DMS 273 (cell line): ENCODE data around the gene STARD7.
"Not testable (repeated sequence)": the region's sequence is repeated elsewhere in the genome, so short reads cannot be mapped to it uniquely, and the experiment has no call there.

Experiments used
- DNase-seq: peaks from one replicate; lab custom pipeline; 2025; ENCODE audit not compliant: unreplicated experiment; lab: John Stamatoyannopoulos, UW

The STARD7 gene

DNA sequence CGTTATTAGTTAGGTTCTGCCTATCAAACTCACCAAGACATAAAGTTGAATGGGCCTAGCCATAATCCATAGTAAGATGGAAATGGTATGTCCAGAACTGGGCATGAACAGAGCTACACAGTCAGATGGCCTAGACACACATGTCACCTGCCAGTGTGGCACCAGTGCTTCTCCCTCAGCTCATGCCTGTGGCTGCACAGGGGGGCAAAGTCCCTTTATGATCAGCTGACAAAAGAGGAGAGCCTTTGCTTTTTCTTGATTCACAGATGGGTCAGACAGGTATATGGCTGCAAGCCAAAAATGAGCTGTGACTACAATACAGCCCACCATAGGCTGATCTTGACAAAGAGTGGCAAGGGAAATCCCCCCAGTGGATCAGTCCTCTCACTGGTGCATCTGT, 28.3 kb upstream of the STARD7 start:
- no peak for DNase-seq

DNA sequence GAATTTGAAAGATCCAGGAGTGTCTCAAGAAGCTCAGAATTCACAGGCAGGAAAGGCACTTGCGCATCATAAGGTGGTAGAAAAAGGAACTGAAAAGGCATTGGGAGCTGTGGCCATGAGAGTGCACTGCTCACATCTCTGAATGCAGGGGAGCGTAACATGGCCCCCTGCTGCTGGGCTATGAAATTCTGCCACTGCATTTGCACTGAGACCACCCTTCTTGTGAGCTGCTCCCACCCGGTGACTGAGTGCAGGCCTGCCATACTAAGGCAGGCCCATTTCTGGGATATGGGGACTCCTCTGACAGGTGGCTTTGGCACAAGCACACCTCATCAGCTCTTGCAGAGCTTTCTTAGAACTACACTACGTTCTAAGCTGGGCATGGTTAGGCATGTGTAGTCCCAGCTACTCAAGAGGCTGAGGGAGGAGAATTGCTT, 25.3 kb upstream of the STARD7 start:
- DNase-seq = no peak

DNA sequence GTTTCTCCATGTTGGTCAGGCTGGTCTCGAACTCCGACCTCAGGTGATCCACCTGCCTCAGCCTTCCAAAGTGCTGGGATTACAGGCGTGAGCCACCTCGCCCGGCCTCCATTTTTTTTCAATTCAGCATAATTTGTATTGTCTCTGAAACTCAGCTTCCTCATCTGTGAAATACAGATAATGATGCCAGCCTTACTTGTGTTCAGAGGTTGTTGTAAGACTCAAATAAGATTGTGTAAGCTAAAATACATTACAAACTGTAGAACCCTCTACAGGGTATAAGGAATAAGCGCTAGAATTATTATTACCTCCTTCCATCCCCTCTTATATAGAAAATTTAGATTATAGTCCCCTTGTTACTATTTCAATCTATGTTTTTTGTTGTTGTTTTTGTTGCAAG, 24.8 kb upstream of the STARD7 start:
- no peak for DNase-seq

DNA sequence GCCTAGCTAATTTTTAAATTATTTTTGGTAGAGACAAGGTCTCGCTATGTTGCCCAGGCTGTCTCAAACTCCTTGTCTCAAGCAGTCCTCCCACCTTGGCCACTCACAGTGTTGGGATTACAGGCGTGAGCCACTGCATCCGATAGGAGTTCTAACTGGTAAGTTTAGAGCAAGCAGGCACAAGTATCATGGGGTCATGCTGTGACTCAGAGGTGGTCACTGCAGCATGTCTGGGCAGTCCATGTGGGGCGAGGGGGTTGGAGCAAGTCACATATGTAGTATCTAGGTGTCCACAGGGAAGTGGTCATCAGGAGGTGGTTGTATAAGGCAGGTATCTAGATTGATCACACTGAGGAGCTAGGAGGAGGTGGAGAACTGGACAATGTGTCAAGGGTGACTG, 22.7 kb upstream of the STARD7 start:
- DNase-seq = no peak

GRCh38 chr2:96225016-96225533, 16.4 kb upstream of the STARD7 start:
- DNase-seq = no peak

DNA sequence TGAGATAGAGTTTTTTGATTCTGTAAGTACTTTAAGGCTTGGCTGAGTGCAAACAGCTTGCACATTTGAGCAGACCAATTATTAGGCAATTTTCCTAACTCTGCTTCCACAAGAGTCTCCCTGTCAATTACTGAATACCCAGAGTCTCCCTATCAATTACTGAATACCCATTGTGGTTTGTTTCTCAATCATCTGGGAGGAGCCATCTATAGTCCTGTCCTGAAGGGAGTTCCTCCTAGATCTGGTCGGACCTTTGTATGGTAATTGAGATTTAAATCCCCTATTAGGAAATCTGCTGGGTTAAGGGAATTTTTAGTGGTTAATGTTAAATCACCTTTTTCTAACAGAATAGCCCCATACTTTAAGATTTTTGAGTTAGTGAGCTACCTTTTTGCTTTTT, 12.5 kb upstream of the STARD7 start:
- DNase-seq = not testable (repeated sequence)

GRCh38 chr2:96219959-96220358, 11.3 kb upstream of the STARD7 start:
- DNase-seq = not testable (repeated sequence)

DNA sequence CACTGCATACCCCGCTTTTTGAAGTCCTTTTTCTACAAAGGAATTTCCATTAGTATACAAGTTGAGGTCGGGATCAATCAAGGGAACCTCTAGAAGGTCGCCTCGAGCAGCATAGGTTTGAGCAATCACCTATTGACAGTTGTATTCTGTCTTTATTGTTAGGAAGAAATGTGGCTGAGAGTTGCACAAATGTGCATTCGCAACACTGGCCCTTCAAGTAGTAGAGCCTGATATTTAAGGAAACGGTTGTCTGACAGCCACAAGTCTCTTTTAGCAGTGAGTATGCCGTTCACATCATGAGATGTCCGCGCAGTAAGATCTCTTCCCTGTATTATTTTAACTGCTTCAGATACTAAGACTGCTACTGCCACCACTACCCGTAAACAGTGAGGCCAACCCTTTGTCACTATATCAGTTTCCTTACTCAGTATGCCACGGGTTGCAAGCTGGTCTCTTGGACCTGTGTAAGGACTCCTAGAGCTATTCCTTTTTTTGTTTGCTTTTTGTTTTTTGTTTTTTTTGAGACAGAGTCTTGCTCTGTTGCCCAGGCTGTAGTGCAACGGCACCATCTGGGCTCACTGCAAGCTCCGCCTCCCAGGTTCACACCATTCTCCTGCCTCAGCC, 10.0 kb upstream of the STARD7 start:
- no peak for DNase-seq

DNA sequence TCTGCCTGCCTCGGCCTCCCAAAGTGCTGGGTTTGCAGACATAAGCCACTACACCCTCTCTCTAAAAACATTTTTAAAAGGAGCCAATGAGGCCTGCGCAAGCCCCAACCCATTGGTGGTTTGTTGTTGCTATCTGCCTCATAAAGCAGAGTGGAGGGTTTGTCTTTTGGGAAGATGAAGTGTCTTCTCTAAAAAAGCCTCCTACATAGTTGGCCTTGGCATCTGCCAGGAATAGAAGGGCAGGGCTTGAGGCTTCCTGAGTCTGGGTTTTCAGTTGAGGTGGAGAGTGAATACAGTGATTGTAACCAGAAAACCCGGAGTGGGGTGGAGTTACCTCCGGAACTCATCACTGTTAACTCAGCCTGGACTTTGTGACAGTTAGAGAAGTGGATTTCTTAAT, 5.9 kb upstream of the STARD7 start:
- DNase-seq = no peak

DNA sequence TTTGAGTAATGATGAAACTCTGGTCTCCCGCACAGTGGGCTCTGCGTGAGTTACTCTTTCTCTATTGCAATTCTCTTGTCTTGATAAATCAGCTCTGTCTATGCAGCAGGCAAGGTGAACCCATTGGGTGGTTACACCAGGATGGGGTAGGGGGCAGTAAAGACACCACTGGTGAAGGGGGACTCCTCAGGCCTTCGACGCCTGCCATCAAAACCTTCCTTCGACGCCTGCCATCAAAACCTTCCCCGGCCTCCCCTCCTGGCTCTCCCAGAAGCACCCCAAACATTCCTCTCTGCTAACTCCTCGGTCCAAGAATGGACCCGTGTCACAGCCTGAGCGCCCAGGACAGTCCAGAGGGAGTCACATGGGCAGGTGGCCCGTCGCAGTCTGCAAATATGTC, 4.8 kb upstream of the STARD7 start:
- peak; percentile 17 for DNase-seq

GRCh38 chr2:96212339-96212738, 3.7 kb upstream of the STARD7 start:
- DNase-seq = no peak

DNA sequence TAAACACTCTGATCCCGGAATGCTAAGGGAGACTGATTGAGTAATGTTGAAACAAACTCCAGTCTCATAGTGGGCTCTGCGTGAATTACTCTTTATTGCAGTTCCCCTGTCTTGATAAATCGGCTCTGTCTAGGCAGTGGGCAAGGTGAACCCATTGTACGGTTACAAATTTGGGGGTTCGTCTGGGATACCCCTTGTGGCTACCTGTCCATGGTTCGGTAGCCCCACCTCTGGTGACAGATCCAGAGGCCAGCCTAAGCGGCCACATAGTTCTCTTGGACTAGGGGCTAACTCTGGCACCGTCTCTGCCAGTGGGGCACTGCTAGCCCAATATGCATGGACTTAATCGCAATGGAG, 1.1 kb upstream of the STARD7 start:
- DNase-seq = no peak

DNA sequence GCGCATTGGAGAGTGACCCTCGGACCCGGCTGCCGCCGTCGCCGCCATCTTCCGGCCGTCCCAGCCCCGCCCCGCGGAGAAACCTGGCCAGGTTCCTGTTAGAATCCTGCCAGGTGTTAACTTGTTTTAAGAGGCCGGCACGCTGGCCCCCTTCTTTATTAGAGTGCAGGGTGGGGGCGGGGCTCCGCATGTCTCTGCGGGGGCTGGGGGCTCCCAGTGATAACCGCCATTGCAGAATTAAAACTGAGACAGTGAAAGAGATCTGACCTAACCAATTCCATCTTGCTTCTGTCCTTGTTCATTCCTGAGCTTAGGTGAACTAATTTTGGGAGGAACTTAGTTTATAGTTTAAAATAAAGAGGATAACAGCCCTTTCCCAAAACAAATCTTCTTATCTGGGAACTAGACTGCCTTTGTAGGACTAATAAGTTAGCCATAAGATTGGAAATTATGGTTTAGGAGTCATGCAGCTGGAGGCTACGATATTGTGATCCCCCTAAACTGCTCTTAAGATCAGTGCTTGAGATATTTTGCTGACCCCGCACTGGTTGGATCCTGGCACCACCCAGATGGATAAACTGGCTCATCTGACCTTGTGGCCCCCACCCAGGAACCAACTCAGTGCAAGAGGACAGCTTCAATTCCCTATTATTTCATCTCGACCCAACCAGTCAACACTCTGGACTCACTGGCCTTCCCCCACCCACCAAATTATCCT, 543 bp upstream of the STARD7 start:
- peak; percentile 34 for DNase-seq

- DNase-seq = no peak
Observed at GRCh38 chr2:96207774-96208142, 869 bp downstream of the STARD7 start.

DNA sequence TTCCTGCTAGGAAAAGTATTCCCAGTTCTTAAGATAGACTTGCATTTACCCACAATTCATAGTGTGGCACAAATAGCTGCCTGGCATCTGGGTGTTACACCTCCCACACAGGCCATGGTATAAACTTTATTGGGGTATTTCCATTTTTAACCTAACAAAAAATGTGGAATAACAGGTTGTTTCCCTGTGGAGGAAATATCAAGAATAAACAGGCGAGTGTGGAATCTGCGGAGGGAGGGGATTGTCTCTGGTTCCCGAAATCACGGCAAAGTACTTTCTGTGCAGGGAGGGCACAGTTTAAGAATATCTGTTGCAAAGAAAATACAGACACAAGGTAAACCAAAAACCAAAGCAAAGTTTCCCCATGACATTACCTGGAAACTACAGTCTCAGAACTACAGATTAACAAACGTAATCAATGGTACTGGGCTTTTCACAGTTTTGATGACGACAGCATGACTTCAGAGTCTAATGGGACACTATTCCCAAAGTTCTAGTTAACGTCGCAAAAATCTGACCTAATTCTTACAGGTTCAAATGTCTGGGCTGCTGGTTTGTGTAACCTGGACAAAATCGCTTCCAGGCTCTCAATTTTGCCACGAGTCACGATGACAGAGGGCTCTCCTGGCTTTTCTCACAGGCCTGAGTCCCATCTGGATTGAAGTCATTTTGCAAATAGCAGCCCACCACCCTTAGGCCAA, 1.4 kb downstream of the STARD7 start:
- peak; percentile 38 for DNase-seq

- DNase-seq = no peak
Observed at GRCh38 chr2:96205888-96206287, 2.7 kb downstream of the STARD7 start.

GRCh38 chr2:96204836-96205624, 3.6 kb downstream of the STARD7 start:
- no peak for DNase-seq

- DNase-seq = no peak
Observed at GRCh38 chr2:96203130-96204028, 5.2 kb downstream of the STARD7 start.

DNA sequence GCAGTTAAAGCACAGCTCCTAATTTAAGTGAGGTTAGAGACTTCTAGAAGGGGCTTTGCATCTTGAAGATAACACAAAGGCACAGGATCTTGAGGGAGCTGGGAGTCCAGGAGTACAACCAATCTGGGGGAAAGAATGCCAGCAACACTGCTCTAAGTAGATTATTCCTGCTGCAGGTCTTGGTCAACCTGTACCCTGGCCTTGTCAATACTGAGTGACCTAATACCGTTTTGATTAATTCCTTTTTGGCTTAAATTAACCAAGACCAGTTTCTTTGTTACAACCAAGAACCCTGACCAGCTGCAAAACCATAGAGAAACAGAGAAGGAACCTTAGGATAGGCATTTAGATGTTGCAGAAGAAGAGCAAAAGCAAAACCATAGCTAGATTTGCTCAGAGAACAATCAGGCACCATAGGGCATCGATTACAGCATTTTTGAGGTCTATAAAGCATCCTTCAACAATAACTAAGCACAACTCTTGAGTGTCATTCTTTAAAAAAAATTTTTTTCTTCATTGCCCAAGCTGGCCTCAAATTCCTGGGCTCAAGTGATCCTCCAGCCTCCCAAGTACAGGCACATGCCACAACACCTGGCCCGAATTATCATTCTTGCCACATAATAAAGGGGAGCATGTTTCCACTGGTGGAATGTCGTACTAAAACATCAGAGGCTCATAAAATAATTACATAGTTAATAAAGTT, 6.3 kb downstream of the STARD7 start:
- no peak for DNase-seq

DNA sequence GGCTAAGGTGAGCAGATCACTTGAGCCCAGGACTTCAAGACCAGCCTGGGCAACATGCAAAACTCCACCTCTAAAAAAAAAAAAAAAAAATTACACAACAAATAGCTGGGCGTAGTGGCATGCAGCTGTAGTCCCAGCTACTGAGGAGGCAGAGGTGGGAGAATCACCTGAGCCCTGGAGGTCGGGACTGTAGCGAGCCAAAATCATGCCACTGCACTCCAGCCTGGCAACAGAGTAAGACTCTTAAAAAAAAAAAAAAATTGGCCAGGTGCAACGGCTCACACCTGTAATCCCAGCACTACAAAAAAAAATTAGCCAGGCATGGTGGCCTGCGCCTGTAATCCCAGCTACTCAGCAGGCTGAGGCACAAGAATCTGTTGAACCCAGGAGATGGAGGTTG, 7.3 kb downstream of the STARD7 start:
- DNase-seq = no peak
